GM23338 (cell line): Measurements from ENCODE around the gene TMEM231.

Experiments used
- CREB1 ChIP-seq: fragments of 250-450 bp; sonication (Bioruptor Pico); IDR thresholded peaks from 2 replicates; pipeline ENCODE4 v1.5.0; 2020; ENCODE audit warnings: low read depth, mild to moderate bottlenecking, moderate library complexity
- EZH2 ChIP-seq: fragments of 200-600 bp; sonication (generic); IDR thresholded peaks from one replicate; pipeline ENCODE4 v1.8.0; 2017; ENCODE audit warnings: antibody characterized with exemption, mild to moderate bottlenecking, low read depth; ENCODE audit not compliant: unreplicated experiment
- EZH2phosphoT487 ChIP-seq: fragments of 200-600 bp; sonication (generic); IDR thresholded peaks from one replicate; pipeline ENCODE4 v1.8.1; 2018; ENCODE audit warnings: antibody characterized with exemption; ENCODE audit not compliant: unreplicated experiment
- JUNB ChIP-seq: IDR thresholded peaks from one replicate; pipeline ENCODE4 v1.6.1; 2016; ENCODE audit warnings: antibody characterized with exemption; ENCODE audit not compliant: unreplicated experiment
- NANOG ChIP-seq: IDR thresholded peaks from 2 replicates; pipeline ENCODE4 v1.6.1; 2016; ENCODE audit warnings: antibody characterized with exemption, borderline replicate concordance
- POLR2AphosphoS5 ChIP-seq: IDR thresholded peaks from 2 replicates; pipeline ENCODE4 v1.6.1; 2016; ENCODE audit warnings: antibody characterized with exemption, low read depth
- STAT1 ChIP-seq: IDR thresholded peaks from one replicate; pipeline ENCODE4 v1.6.1; 2016; ENCODE audit warnings: antibody characterized with exemption; ENCODE audit not compliant: unreplicated experiment
- ZNF331 ChIP-seq: fragments of 250-450 bp; sonication (Bioruptor Pico); IDR thresholded peaks from 2 replicates; pipeline ENCODE4 v1.5.0; 2020; ENCODE audit warnings: low read depth, mild to moderate bottlenecking, moderate library complexity
- TF ChIP-seq, protein P1 (sequence below): IDR thresholded peaks from one replicate; pipeline ENCODE4 v1.6.1; 2018; ENCODE audit warnings: antibody characterized with exemption; ENCODE audit not compliant: unreplicated experiment
- TF ChIP-seq, protein P2 (sequence below), 2 experiments: fragments of 200-600 bp in 1 of 2; sonication (generic) in 1 of 2; conservative IDR thresholded peaks; 2 replicates each; pipeline versions ENCODE4 v1.5.1 to v1.6.1; 2016 to 2017; ENCODE audit warnings: antibody characterized with exemption in 2 of 2, low read depth in 2 of 2, mild to moderate bottlenecking in 2 of 2, moderate library complexity in 1 of 2
- TF ChIP-seq, protein P3 (sequence below): IDR thresholded peaks from 2 replicates; pipeline ENCODE4 v1.6.1; 2016; ENCODE audit warnings: antibody characterized with exemption

DNA sequence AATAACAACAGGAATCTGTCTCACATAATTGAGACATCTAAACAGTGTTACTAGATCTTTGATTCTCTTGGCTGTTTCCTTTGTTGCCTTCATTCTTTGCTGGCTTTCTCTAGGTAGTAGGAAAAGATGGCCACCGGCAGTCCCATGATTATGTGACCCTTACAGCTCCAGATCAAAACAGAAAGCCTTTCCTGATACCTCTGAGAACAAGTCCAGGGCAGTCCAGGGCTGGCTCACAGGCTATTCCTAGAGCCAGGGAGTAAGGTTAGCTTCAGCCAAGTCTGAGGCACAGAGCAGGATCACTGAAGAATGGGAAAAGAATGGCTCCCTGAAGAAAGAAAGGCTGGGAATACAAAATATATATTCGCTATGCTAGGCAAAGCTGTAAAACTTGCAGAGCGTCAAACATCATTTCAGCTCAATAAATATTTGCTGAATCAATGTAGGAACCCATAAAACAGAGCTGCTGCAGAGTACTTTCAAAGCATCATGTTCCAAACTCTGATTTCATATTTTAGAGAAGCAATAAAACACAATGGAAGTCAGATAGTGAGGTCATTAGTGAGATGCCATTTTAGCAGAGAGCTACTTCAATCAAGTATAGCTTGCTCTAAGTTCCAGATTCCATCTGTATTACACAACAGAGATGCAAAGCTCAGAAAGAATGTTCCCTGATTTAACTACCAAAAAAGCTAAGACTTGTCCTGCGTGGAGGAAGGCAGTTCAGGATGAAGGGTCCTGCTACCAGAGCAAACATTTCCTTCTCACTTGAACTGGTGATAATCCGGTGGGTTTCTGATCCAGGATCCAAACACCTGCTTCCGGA, 43.6 kb upstream of the TMEM231 start:
- TF ChIP-seq, protein P1, sequence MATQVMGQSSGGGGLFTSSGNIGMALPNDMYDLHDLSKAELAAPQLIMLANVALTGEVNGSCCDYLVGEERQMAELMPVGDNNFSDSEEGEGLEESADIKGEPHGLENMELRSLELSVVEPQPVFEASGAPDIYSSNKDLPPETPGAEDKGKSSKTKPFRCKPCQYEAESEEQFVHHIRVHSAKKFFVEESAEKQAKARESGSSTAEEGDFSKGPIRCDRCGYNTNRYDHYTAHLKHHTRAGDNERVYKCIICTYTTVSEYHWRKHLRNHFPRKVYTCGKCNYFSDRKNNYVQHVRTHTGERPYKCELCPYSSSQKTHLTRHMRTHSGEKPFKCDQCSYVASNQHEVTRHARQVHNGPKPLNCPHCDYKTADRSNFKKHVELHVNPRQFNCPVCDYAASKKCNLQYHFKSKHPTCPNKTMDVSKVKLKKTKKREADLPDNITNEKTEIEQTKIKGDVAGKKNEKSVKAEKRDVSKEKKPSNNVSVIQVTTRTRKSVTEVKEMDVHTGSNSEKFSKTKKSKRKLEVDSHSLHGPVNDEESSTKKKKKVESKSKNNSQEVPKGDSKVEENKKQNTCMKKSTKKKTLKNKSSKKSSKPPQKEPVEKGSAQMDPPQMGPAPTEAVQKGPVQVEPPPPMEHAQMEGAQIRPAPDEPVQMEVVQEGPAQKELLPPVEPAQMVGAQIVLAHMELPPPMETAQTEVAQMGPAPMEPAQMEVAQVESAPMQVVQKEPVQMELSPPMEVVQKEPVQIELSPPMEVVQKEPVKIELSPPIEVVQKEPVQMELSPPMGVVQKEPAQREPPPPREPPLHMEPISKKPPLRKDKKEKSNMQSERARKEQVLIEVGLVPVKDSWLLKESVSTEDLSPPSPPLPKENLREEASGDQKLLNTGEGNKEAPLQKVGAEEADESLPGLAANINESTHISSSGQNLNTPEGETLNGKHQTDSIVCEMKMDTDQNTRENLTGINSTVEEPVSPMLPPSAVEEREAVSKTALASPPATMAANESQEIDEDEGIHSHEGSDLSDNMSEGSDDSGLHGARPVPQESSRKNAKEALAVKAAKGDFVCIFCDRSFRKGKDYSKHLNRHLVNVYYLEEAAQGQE, result no peak
- TF ChIP-seq, protein P2, sequence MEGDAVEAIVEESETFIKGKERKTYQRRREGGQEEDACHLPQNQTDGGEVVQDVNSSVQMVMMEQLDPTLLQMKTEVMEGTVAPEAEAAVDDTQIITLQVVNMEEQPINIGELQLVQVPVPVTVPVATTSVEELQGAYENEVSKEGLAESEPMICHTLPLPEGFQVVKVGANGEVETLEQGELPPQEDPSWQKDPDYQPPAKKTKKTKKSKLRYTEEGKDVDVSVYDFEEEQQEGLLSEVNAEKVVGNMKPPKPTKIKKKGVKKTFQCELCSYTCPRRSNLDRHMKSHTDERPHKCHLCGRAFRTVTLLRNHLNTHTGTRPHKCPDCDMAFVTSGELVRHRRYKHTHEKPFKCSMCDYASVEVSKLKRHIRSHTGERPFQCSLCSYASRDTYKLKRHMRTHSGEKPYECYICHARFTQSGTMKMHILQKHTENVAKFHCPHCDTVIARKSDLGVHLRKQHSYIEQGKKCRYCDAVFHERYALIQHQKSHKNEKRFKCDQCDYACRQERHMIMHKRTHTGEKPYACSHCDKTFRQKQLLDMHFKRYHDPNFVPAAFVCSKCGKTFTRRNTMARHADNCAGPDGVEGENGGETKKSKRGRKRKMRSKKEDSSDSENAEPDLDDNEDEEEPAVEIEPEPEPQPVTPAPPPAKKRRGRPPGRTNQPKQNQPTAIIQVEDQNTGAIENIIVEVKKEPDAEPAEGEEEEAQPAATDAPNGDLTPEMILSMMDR (conservative IDR thresholded peaks at IDR 0.05; ENCODE audit: low read depth in 2 of 2), result no peak
- TF ChIP-seq CREB1 (CRISPR knock-in tag), result no peak
- TF ChIP-seq POLR2AphosphoS5, result no peak
- no peak for TF ChIP-seq EZH2
- no peak for TF ChIP-seq EZH2phosphoT487
- no peak for TF ChIP-seq JUNB
- TF ChIP-seq, protein P3, sequence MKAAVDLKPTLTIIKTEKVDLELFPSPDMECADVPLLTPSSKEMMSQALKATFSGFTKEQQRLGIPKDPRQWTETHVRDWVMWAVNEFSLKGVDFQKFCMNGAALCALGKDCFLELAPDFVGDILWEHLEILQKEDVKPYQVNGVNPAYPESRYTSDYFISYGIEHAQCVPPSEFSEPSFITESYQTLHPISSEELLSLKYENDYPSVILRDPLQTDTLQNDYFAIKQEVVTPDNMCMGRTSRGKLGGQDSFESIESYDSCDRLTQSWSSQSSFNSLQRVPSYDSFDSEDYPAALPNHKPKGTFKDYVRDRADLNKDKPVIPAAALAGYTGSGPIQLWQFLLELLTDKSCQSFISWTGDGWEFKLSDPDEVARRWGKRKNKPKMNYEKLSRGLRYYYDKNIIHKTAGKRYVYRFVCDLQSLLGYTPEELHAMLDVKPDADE, result no peak
- TF ChIP-seq STAT1, result no peak
- TF ChIP-seq ZNF331 (CRISPR knock-in tag), result no peak
- TF ChIP-seq NANOG, result no peak
